ENCODE measurements around the gene JHY.

GRCh38 chr11:122862091-122862490 is 20.5 kb upstream of the JHY start:
- no peak for TF ChIP-seq CTCF (conservative IDR thresholded peaks at IDR 0.05 in 1 of 2, IDR thresholded peaks at IDR 0.05 in 1 of 2; ENCODE audit: low read depth in 1 of 2, low read length in 2 of 2)
- TF ChIP-seq EZH2 (IDR thresholded peaks at IDR 0.05; ENCODE audit: low read length, missing control alignments) = no peak

Data from fibroblast of lung (primary cell).